Measurements from ENCODE around the gene MIA. TPM values are rescaled to one million over a fixed set of nuclear protein-coding genes. Genes with fewer than 3 reads are reported as not detected.
A peak's percentile ranks its signal among the peaks of the same experiment; 100 is the strongest.

Gene MIA
- total and polyA plus RNA-seq, 2 of the 8 experiments (the other 6 are each of a cell fraction or from before 2014, with no cell fraction given) = not detected

DNA sequence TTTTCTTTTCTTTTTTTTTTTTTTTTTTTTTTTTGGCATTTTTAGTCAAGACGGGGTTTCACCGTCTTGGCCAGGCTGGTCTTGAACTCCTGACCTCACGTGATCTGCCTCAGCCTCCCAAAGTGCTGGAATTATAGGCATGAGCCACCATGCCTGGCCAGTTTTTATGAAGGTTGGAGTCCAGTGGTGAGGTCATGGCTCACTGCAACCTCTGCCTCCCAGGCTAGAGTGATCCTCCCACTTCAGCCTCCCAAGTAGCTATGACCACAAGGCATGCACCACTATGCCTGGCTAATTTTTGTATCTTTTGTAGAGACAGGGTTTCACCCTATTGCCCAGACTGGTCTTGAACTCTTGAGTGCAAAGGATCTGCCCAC is 20.1 kb upstream of the MIA start:
- Histone ChIP-seq H3K9me3 (ENCODE audit: insufficient read depth in 2 of 2, low read depth in 1 of 2, low read length in 1 of 2) (no peaks in the 10 kb centered on the region), H3K9ac (replicated peaks in 1 of 4; ENCODE audit: extremely low read depth in 1 of 4, low read depth in 3 of 4, low read length in 3 of 4) (no peak overlapping the region), H3K79me2 (ENCODE audit: control insufficient read depth in 1 of 2, insufficient read depth in 2 of 2, low read length in 2 of 2) (peaks cover 43 to 74% of the 10 kb centered on the region in 2 experiments), H2BK5ac (ENCODE audit: low read depth, low read length) (peak overlapping the region; percentile 13; the same call in 1 of the 2 replicates), H3K36me3 (ENCODE audit: control insufficient read depth in 2 of 4, insufficient read depth in 4 of 4, low read length in 3 of 4) (peaks cover 26 to 69% (median 47%) of the 10 kb centered on the region in 4 experiments; a peak in 7 of 8 replicates), H3K4me1 (replicated peaks in 1 of 4; ENCODE audit: control insufficient read depth in 3 of 4, insufficient read depth in 4 of 4, low read length in 3 of 4) (no peaks in the 10 kb centered on the region; a peak in 2 of 7 replicates), H4K91ac (replicated peaks; ENCODE audit: insufficient read length, low read length) (no peak overlapping the region), H3K14ac (ENCODE audit: insufficient read length) (no peak overlapping the region), H3K56ac (replicated peaks; ENCODE audit: insufficient read length, low read depth, low read length) (no peak overlapping the region), H3K4me2 (ENCODE audit: insufficient read depth in 1 of 2, low read depth in 2 of 2, low read length in 2 of 2) (peak overlapping the region; percentile 42 to 56; a peak in 2 of 4 replicates), H2BK120ac (replicated peaks; ENCODE audit: low read depth, low read length) (no peak overlapping the region), H4K20me1 (replicated peaks in 1 of 2; ENCODE audit: control insufficient read depth in 1 of 2, insufficient read depth in 2 of 2, low read length in 2 of 2) (peaks cover 22 to 35% of the 10 kb centered on the region in 2 experiments), H4K5ac (ENCODE audit: insufficient read length, low read depth, low read length) (no peak overlapping the region), H2BK15ac (ENCODE audit: low read length) (no peak overlapping the region), H2AK5ac (ENCODE audit: low read depth, low read length) (no peak overlapping the region), H3K4ac (replicated peaks; ENCODE audit: insufficient read length, low read depth, low read length) (no peak overlapping the region), H3K4me3 (ENCODE audit: extremely low read depth in 1 of 4, insufficient read depth in 2 of 4, low read depth in 3 of 4, low read length in 4 of 4) (no peak overlapping the region), H2BK12ac (ENCODE audit: low read depth, low read length) (no peak overlapping the region), H4K8ac (ENCODE audit: extremely low read depth, insufficient read depth, low read length) (no peak overlapping the region), H3K27me3 (replicated peaks in 1 of 4; ENCODE audit: control insufficient read depth in 3 of 4, extremely low read depth in 1 of 4, insufficient read depth in 3 of 4, low read length in 3 of 4) (no peaks in the 10 kb centered on the region), H3K23me2 (ENCODE audit: low read depth, low read length) (peaks cover 1% of the 10 kb centered on the region), H3K27ac (ENCODE audit: low read depth, low read length) (no peak overlapping the region), H3K79me1 (ENCODE audit: low read depth, low read length) (peaks cover 7% of the 10 kb centered on the region), H3K18ac (ENCODE audit: extremely low read depth, low read length) (no peak overlapping the region), H3K23ac (ENCODE audit: insufficient read length) (no peak overlapping the region), H2AFZ (ENCODE audit: low read length) (no peak overlapping the region), H2BK20ac (ENCODE audit: low read length) (no peak overlapping the region)
- TF ChIP-seq SAP30 (IDR thresholded peaks at IDR 0.05; ENCODE audit: insufficient read depth, insufficient replicate concordance, low read length) (no peak), BRCA1 (IDR thresholded peaks at IDR 0.05; ENCODE audit: low read depth, low read length) (no peak), SP2 (IDR thresholded peaks at IDR 0.05; ENCODE audit: low read length) (no peak), JUN (IDR thresholded peaks at IDR 0.05; ENCODE audit: low read depth, low read length) (no peak), TAF7 (optimal IDR thresholded peaks at IDR 0.05; ENCODE audit: borderline replicate concordance, low read depth, low read length) (no peak), KDM5A (IDR thresholded peaks at IDR 0.05; ENCODE audit: low read length) (no peak), RNF2 (IDR thresholded peaks at IDR 0.05; ENCODE audit: borderline replicate concordance, low read depth, low read length, missing control alignments, poor library complexity, severe bottlenecking) (no peak), POLR2AphosphoS5 (IDR thresholded peaks at IDR 0.05; ENCODE audit: low read depth, low read length) (no peak), EGR1 (IDR thresholded peaks at IDR 0.05; ENCODE audit: borderline replicate concordance, low read depth, low read length) (no peak), BCL11A (IDR thresholded peaks at IDR 0.05; ENCODE audit: low read depth in 2 of 2, low read length in 2 of 2) (no peak), KDM1A (IDR thresholded peaks at IDR 0.05; ENCODE audit: borderline replicate concordance, low read length) (no peak), GABPA (IDR thresholded peaks at IDR 0.05; ENCODE audit: borderline replicate concordance, insufficient read depth, low read length) (no peak), ASH2L (IDR thresholded peaks at IDR 0.05; ENCODE audit: low read length) (no peak), CHD2 (IDR thresholded peaks at IDR 0.05; ENCODE audit: low read length) (no peak)
- DNase-seq (ENCODE audit: low read depth in 1 of 2, low spot score in 2 of 2) = no peak
- no peak for FAIRE-seq
- POLR2A ChIA-PET (ENCODE audit: partially characterized antibody) = interaction anchor here (1.3 to 15.7 kb wide), 5 partner anchors 12 to 64 kb away, joined by 3 to 399 read pairs (median 120); partner anchors contain the start of genes COQ8B, EGLN2, ITPKC and MIA
- CTCF ChIA-PET (ENCODE audit: partially characterized antibody) = interaction anchor here (0.8 to 3.4 kb wide), 5 partner anchors 10 to 65 kb away, joined by 3 to 14 read pairs (median 3); no protein-coding TSS in a partner anchor
- 91% methylated on average over 3 of the region's 3 CpGs; no CpG with 5 or more reads in 1 of the 2 experiments for WGBS, 2 experiments (ENCODE audit: extremely low coverage in 1 of 2, insufficient coverage in 1 of 2, insufficient read length in 1 of 2, insufficient replicate concordance in 2 of 2, low coverage in 1 of 2, low lambda C conversion rate in 2 of 2, missing lambda C conversion rate in 1 of 2)

All from H1 (cell line).